ENCODE results near the gene UBE2V1. TPM values are rescaled to one million over a fixed set of nuclear protein-coding genes. Genes with fewer than 3 reads are reported as not detected.

The UBE2V1 gene
- total and polyA plus RNA-seq, 2 donors (not counting 1 experiment from before 2014, with no cell fraction given) = 69.2 to 158 TPM

GRCh38 chr20:50039706-50040431 lies 73.1 kb downstream of the UBE2V1 start:
- H3K4me2 ChIP-seq (replicated peaks; ENCODE audit: low read depth, low read length, poor library complexity, severe bottlenecking) = peak overlapping the region; percentile 64
- TF ChIP-seq EZH2 (IDR thresholded peaks at IDR 0.05; ENCODE audit: borderline replicate concordance, insufficient read depth, low read depth, low read length, poor library complexity, severe bottlenecking) (no peak), CTCF (IDR thresholded peaks at IDR 0.05) (no peak)
- intact Hi-C loops (cut with micrococcal nuclease) = no loop called here

GRCh38 chr20:50038574-50038991 lies 74.4 kb downstream of the UBE2V1 start:
- Histone ChIP-seq H3K9ac (ENCODE audit: low read length) (no peak overlapping the region), H3K4me3 (ENCODE audit: control extremely low read depth in 1 of 5, extremely low read depth in 1 of 5, insufficient read depth in 1 of 5, low read depth in 2 of 5, low read length in 4 of 5) (no peak overlapping the region), H4K20me1 (ENCODE audit: control insufficient read depth, insufficient read depth, low read length, poor library complexity, severe bottlenecking) (no peaks in the 10 kb centered on the region), H2AFZ (ENCODE audit: insufficient read depth, low read depth, low read length, poor library complexity, severe bottlenecking) (no peak overlapping the region), H3K4me2 (replicated peaks; ENCODE audit: low read depth, low read length, poor library complexity, severe bottlenecking) (no peak overlapping the region), H3K4me1 (ENCODE audit: control insufficient read depth in 2 of 2, insufficient read depth in 2 of 2, low read length in 2 of 2) (peaks cover 12 to 21% of the 10 kb centered on the region in 2 donors), H3K27me3 (replicated peaks in 1 of 4; ENCODE audit: control extremely low read depth in 1 of 4, control insufficient read depth in 3 of 4, insufficient read depth in 4 of 4, low read length in 3 of 4) (no peaks in the 10 kb centered on the region), H3K9me3 (ENCODE audit: control extremely low read depth in 1 of 3, control insufficient read depth in 2 of 3, insufficient read depth in 1 of 3, low read length in 2 of 3) (no peaks in the 10 kb centered on the region), H3K36me3 (replicated peaks in 1 of 2; ENCODE audit: control extremely low read depth in 1 of 2, control insufficient read depth in 1 of 2, extremely low read depth in 1 of 2, insufficient read depth in 2 of 2, low read length in 1 of 2) (no peaks in the 10 kb centered on the region), H3K27ac (ENCODE audit: low read length in 2 of 2) (no peak overlapping the region), H3K79me2 (ENCODE audit: control insufficient read depth, insufficient read depth, low read length) (no peaks in the 10 kb centered on the region)
- Mint-ChIP-seq H3K27ac (no peak overlapping the region), H3K9me3 (ENCODE audit: insufficient read depth) (no peaks in the 10 kb centered on the region), H3K4me3 (no peak overlapping the region), H3K4me1 (peaks cover 15% of the 10 kb centered on the region), H3K27me3 (no peaks in the 10 kb centered on the region)
- 85% methylated on average over 7 of the region's 10 CpGs for WGBS (ENCODE audit: insufficient coverage)
- intact Hi-C loops (cut with micrococcal nuclease) = no loop called here
- CTCF ChIA-PET = interaction anchor here (1.1 to 1.2 kb wide), 2 partner anchors 28 to 47 kb away, joined by 3 read pairs; no protein-coding TSS in a partner anchor
- ATAC-seq (ENCODE audit: low read depth) = no peak
- POLR2A ChIA-PET = no interaction called here
- TF ChIP-seq CTCF (IDR thresholded peaks at IDR 0.05) (no peak), EZH2 (IDR thresholded peaks at IDR 0.05; ENCODE audit: borderline replicate concordance, insufficient read depth, low read depth, low read length, poor library complexity, severe bottlenecking) (no peak)
- no peak for DNase-seq

More at GRCh38 chr20:50039706-50040431, 73.1 kb downstream of the UBE2V1 start:
- Histone ChIP-seq H3K27ac (ENCODE audit: low read length in 2 of 2) (no peak overlapping the region), H3K36me3 (replicated peaks in 1 of 2; ENCODE audit: control extremely low read depth in 1 of 2, control insufficient read depth in 1 of 2, extremely low read depth in 1 of 2, insufficient read depth in 2 of 2, low read length in 1 of 2) (no peaks in the 10 kb centered on the region), H3K9ac (ENCODE audit: low read length) (no peak overlapping the region), H3K4me1 (ENCODE audit: control insufficient read depth in 2 of 2, insufficient read depth in 2 of 2, low read length in 2 of 2) (peaks cover 12 to 21% of the 10 kb centered on the region in 2 donors), H3K27me3 (replicated peaks in 1 of 4; ENCODE audit: control extremely low read depth in 1 of 4, control insufficient read depth in 3 of 4, insufficient read depth in 4 of 4, low read length in 3 of 4) (no peaks in the 10 kb centered on the region), H4K20me1 (ENCODE audit: control insufficient read depth, insufficient read depth, low read length, poor library complexity, severe bottlenecking) (no peaks in the 10 kb centered on the region), H3K9me3 (ENCODE audit: control extremely low read depth in 1 of 3, control insufficient read depth in 2 of 3, insufficient read depth in 1 of 3, low read length in 2 of 3) (no peaks in the 10 kb centered on the region), H3K79me2 (ENCODE audit: control insufficient read depth, insufficient read depth, low read length) (no peaks in the 10 kb centered on the region), H3K4me3 (ENCODE audit: control extremely low read depth in 1 of 5, extremely low read depth in 1 of 5, insufficient read depth in 1 of 5, low read depth in 2 of 5, low read length in 4 of 5) (no peak overlapping the region), H2AFZ (ENCODE audit: insufficient read depth, low read depth, low read length, poor library complexity, severe bottlenecking) (no peak overlapping the region)
- ChIA-PET CTCF (interaction anchor here (2.7 kb wide), 1 partner anchor 61 kb away, joined by 14 read pairs; no protein-coding TSS in a partner anchor), POLR2A (interaction anchor here (0.6 to 0.8 kb wide), 2 partner anchors 39 to 41 kb away, joined by 3 to 5 read pairs; no protein-coding TSS in a partner anchor)
- H3K4me1 Mint-ChIP-seq = peaks cover 15% of the 10 kb centered on the region
- WGBS (ENCODE audit: insufficient coverage) = 88% methylated on average over 9 of the region's 10 CpGs
- no peaks in the 10 kb centered on the region for H3K9me3 Mint-ChIP-seq (ENCODE audit: insufficient read depth)
- no peaks in the 10 kb centered on the region for H3K27me3 Mint-ChIP-seq
- DNase-seq (no peak), ATAC-seq (ENCODE audit: low read depth) (no peak)
- H3K4me3 Mint-ChIP-seq = no peak overlapping the region
- peak overlapping the region; percentile 72 for H3K27ac Mint-ChIP-seq
